ENCODE measurements around the gene STUM. TPM values are rescaled to one million over a fixed set of nuclear protein-coding genes. Genes with fewer than 3 reads are reported as not detected.

The STUM gene
- total RNA-seq, 1 donor from 2014 or later = not detected

GRCh38 chr1:226647719-226648118, 99.2 kb downstream of the STUM start:
- Mint-ChIP-seq H3K4me3 (no peak overlapping the region), H3K27ac (no peak overlapping the region)
- H3K4me2 ChIP-seq = no peak overlapping the region

GRCh38 chr1:226648421-226648820, 99.9 kb downstream of the STUM start:
- H3K27ac ChIP-seq = no peak overlapping the region
- H3K4me3 ChIP-seq = no peak overlapping the region
- no peak overlapping the region for H2AFZ ChIP-seq (replicated peaks)
- Mint-ChIP-seq H3K27ac (no peak overlapping the region), H3K27me3 (ENCODE audit: insufficient read depth, low read depth) (peaks cover 5% of the 10 kb centered on the region), H3K9me3 (no peaks in the 10 kb centered on the region), H3K36me3 (peaks cover 12% of the 10 kb centered on the region), H3K4me1 (peaks cover 41% of the 10 kb centered on the region), H3K4me3 (peak overlapping the region; percentile 14)
- H3K9me3 ChIP-seq (ENCODE audit: low read depth) = no peaks in the 10 kb centered on the region
- peaks cover 21% of the 10 kb centered on the region for H3K4me1 ChIP-seq
- no peaks in the 10 kb centered on the region for H3K36me3 ChIP-seq
- H3K9ac ChIP-seq = no peak overlapping the region
- no peak for DNase-seq (ENCODE audit: low spot score)
- H3K4me2 ChIP-seq = no peak overlapping the region
- H3F3A ChIP-seq (ENCODE audit: low read depth) = peaks cover 17% of the 10 kb centered on the region
- H4K20me1 ChIP-seq (ENCODE audit: low read depth) = no peaks in the 10 kb centered on the region
- H3K79me2 ChIP-seq (ENCODE audit: low read depth) = no peaks in the 10 kb centered on the region
- no peak for TF ChIP-seq EZH2 (IDR thresholded peaks at IDR 0.05)
- TF ChIP-seq EZH2phosphoT487 (IDR thresholded peaks at IDR 0.05) = no peak
- TF ChIP-seq CTCF (IDR thresholded peaks at IDR 0.05) = no peak
- no peaks in the 10 kb centered on the region for H3K27me3 ChIP-seq

More at GRCh38 chr1:226647719-226648118, 99.2 kb downstream of the STUM start:
- no peaks in the 10 kb centered on the region for H4K20me1 ChIP-seq (ENCODE audit: low read depth)
- H3K4me1 ChIP-seq = peaks cover 20% of the 10 kb centered on the region
- no peak overlapping the region for H3K4me3 ChIP-seq
- Mint-ChIP-seq H3K36me3 (peaks cover 12% of the 10 kb centered on the region), H3K4me1 (peaks cover 40% of the 10 kb centered on the region), H3K9me3 (no peaks in the 10 kb centered on the region), H3K27me3 (ENCODE audit: insufficient read depth, low read depth) (peaks cover 2% of the 10 kb centered on the region)
- no peaks in the 10 kb centered on the region for H3K27me3 ChIP-seq
- no peaks in the 10 kb centered on the region for H3K9me3 ChIP-seq (ENCODE audit: low read depth)
- H3K9ac ChIP-seq = no peak overlapping the region
- H2AFZ ChIP-seq (replicated peaks) = no peak overlapping the region
- no peaks in the 10 kb centered on the region for H3K79me2 ChIP-seq (ENCODE audit: low read depth)
- no peaks in the 10 kb centered on the region for H3K36me3 ChIP-seq
- H3K27ac ChIP-seq = no peak overlapping the region
- DNase-seq (ENCODE audit: low spot score) = no peak
- TF ChIP-seq EZH2 (IDR thresholded peaks at IDR 0.05) (no peak), EZH2phosphoT487 (IDR thresholded peaks at IDR 0.05) (no peak)
- H3F3A ChIP-seq (ENCODE audit: low read depth) = peaks cover 16% of the 10 kb centered on the region

- H3K27ac Mint-ChIP-seq = peak overlapping the region; percentile 23
- H2AFZ ChIP-seq (replicated peaks) = no peak overlapping the region
- peaks cover 25% of the 10 kb centered on the region for H3K4me1 ChIP-seq
- H3K4me2 ChIP-seq = no peak overlapping the region
- H3K4me3 Mint-ChIP-seq = no peak overlapping the region
- no peaks in the 10 kb centered on the region for H4K20me1 ChIP-seq (ENCODE audit: low read depth)
- no peak for TF ChIP-seq EZH2 (IDR thresholded peaks at IDR 0.05)
- no peak for TF ChIP-seq EZH2phosphoT487 (IDR thresholded peaks at IDR 0.05)
- TF ChIP-seq CTCF (IDR thresholded peaks at IDR 0.05) = no peak
- peaks cover 26% of the 10 kb centered on the region for H3F3A ChIP-seq (ENCODE audit: low read depth)
- H3K79me2 ChIP-seq (ENCODE audit: low read depth) = no peaks in the 10 kb centered on the region
- H3K27me3 ChIP-seq = no peaks in the 10 kb centered on the region
- H3K4me3 ChIP-seq = no peak overlapping the region
- DNase-seq (ENCODE audit: low spot score) = no peak
- no peak overlapping the region for H3K9ac ChIP-seq
- H3K36me3 ChIP-seq = no peaks in the 10 kb centered on the region
- no peak overlapping the region for H3K27ac ChIP-seq
- peaks cover 44% of the 10 kb centered on the region for H3K4me1 Mint-ChIP-seq
- H3K36me3 Mint-ChIP-seq = peaks cover 12% of the 10 kb centered on the region
- no peaks in the 10 kb centered on the region for H3K9me3 ChIP-seq (ENCODE audit: low read depth)
- peaks cover 5% of the 10 kb centered on the region for H3K27me3 Mint-ChIP-seq (ENCODE audit: insufficient read depth, low read depth)
- no peaks in the 10 kb centered on the region for H3K9me3 Mint-ChIP-seq
Measured at GRCh38 chr1:226649244-226649643, 100.7 kb downstream of the STUM start.

- H2AFZ ChIP-seq (replicated peaks) = no peak overlapping the region
- H3K27ac ChIP-seq = no peak overlapping the region
- Mint-ChIP-seq H3K27ac (no peak overlapping the region), H3K4me3 (no peak overlapping the region), H3K4me1 (peaks cover 45% of the 10 kb centered on the region), H3K36me3 (peaks cover 12% of the 10 kb centered on the region), H3K27me3 (ENCODE audit: insufficient read depth, low read depth) (peaks cover 5% of the 10 kb centered on the region), H3K9me3 (no peaks in the 10 kb centered on the region)
- H4K20me1 ChIP-seq (ENCODE audit: low read depth) = no peaks in the 10 kb centered on the region
- H3K36me3 ChIP-seq = no peaks in the 10 kb centered on the region
- no peak overlapping the region for H3K4me3 ChIP-seq
- TF ChIP-seq EZH2phosphoT487 (IDR thresholded peaks at IDR 0.05) (no peak), CTCF (IDR thresholded peaks at IDR 0.05) (no peak), EZH2 (IDR thresholded peaks at IDR 0.05) (no peak)
- no peaks in the 10 kb centered on the region for H3K9me3 ChIP-seq (ENCODE audit: low read depth)
- no peak for DNase-seq (ENCODE audit: low spot score)
- H3F3A ChIP-seq (ENCODE audit: low read depth) = peaks cover 31% of the 10 kb centered on the region
- H3K9ac ChIP-seq = no peak overlapping the region
- H3K4me1 ChIP-seq = peaks cover 31% of the 10 kb centered on the region
- H3K4me2 ChIP-seq = peak overlapping the region; percentile 30
- H3K27me3 ChIP-seq = no peaks in the 10 kb centered on the region
- no peaks in the 10 kb centered on the region for H3K79me2 ChIP-seq (ENCODE audit: low read depth)
Measured at GRCh38 chr1:226649780-226650179, 101.2 kb downstream of the STUM start.

All from neural progenitor cell (in vitro differentiated cells).